Ascending aorta (tissue), 2 donors: ENCODE measurements around the gene CYGB. TPM values are rescaled to one million over a fixed set of nuclear protein-coding genes. Genes with fewer than 3 reads are reported as not detected.

Experiments
- DNase-seq, 2 donors: peaks; one replicate each; pipeline ENCODE4 v3.0.0-alpha.2; 2019; ENCODE audit warnings: low spot score in 2 of 2
- H3K27ac ChIP-seq, 2 donors: fragments of 200-600 bp; sonication (generic); one replicate each; pipeline ENCODE4 v1.5.1; 2016 to 2017; ENCODE audit warnings: mild to moderate bottlenecking in 1 of 2
- H3K27me3 ChIP-seq: fragments of 200-600 bp; sonication (generic); one replicate; pipeline ENCODE4 v1.5.1; 2017
- H3K36me3 ChIP-seq, 2 donors: fragments of 200-600 bp; sonication (generic); one replicate each; pipeline ENCODE4 v1.5.1; 2016
- H3K4me1 ChIP-seq, 2 donors: fragments of 200-600 bp; sonication (generic); one replicate each; pipeline ENCODE4 v1.5.1; 2016 to 2017; ENCODE audit warnings: mild to moderate bottlenecking in 1 of 2
- H3K4me3 ChIP-seq, 2 donors: fragments of 200-600 bp; sonication (generic); one replicate each; pipeline ENCODE4 v1.5.1; 2016 to 2017; ENCODE audit warnings: mild to moderate bottlenecking in 1 of 2
- H3K9me3 ChIP-seq, 2 donors: fragments of 200-600 bp; sonication (generic); one replicate each; pipeline ENCODE4 v1.5.1; 2016
- intact Hi-C: fragments of 100-400 bp; cut with DNase I; formaldehyde crosslinking; loops from one replicate; pipeline ENCODE4 v1.15.1; 2023
- total RNA-seq: library from RNA; depleted of rRNA; stranded (reverse); fragments of >200 nt; gene quantifications from one replicate; pipeline ENCODE4 v1.1.0, GENCODE V29; 2016
- TF ChIP-seq, protein P1 (sequence below), 3 experiments: fragments of 200-600 bp in 2 of 3; fragments of 450-650 bp in 1 of 3; sonication (generic) in 2 of 3; IDR thresholded peaks; one replicate each; pipeline ENCODE4 v1.5.1; 2016 to 2019; ENCODE audit warnings: antibody characterized with exemption in 3 of 3, mild to moderate bottlenecking in 1 of 3, moderate library complexity in 1 of 3

CYGB gene
- total RNA-seq, 1 donor from 2014 or later: 60.7 TPM

DNA sequence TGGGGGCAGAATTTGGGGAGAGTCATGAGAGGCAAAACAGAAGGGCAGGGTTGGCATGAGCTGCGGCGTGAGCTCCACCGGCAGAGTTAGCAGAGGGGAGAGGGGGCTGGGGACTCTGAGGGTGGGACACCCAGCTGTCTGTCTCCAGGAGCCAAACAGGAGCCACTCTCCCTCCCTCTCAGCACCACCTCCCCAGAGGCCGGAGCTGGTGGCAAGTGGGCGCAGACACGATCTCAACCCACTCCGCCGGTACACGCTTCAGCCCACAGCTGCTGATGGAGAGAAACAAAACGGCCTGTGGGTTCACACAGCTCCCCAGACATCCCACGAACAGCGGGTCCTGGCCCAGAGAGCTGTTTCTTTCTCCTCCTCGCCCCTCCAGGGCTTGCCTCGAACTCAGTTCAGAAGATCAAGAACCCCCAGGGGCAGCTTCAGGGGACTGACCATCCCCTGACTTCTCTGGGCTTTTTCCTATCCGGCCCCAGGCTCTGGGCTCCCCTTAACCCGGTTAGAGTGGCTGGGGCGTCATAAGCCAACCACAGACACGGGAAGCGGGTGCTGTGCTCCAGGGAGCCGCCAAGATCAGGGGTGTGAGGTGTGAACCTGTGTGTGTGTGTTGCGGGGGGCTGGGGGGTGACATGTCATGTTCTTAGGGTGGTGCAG lies 43.9 kb downstream of the CYGB start:
- no peak for DNase-seq
- Histone ChIP-seq H3K36me3 (no peaks in the 10 kb centered on the region), H3K4me3 (no peak overlapping the region), H3K27me3 (no peaks in the 10 kb centered on the region), H3K27ac (peak overlapping the region; percentile 70 to 77), H3K4me1 (peaks cover 5 to 11% of the 10 kb centered on the region in 2 donors), H3K9me3 (no peaks in the 10 kb centered on the region)
- TF ChIP-seq, protein P1, sequence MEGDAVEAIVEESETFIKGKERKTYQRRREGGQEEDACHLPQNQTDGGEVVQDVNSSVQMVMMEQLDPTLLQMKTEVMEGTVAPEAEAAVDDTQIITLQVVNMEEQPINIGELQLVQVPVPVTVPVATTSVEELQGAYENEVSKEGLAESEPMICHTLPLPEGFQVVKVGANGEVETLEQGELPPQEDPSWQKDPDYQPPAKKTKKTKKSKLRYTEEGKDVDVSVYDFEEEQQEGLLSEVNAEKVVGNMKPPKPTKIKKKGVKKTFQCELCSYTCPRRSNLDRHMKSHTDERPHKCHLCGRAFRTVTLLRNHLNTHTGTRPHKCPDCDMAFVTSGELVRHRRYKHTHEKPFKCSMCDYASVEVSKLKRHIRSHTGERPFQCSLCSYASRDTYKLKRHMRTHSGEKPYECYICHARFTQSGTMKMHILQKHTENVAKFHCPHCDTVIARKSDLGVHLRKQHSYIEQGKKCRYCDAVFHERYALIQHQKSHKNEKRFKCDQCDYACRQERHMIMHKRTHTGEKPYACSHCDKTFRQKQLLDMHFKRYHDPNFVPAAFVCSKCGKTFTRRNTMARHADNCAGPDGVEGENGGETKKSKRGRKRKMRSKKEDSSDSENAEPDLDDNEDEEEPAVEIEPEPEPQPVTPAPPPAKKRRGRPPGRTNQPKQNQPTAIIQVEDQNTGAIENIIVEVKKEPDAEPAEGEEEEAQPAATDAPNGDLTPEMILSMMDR (IDR thresholded peaks at IDR 0.05): no peak
- intact Hi-C loops: no loop called here

- Histone ChIP-seq H3K4me1 (peaks cover under 1 to 5% of the 10 kb centered on the region in 2 donors), H3K4me3 (peak overlapping the region in 1 of 2 donors; percentile 10)
These were observed 44.5 kb downstream of the CYGB start for GRCh38 chr17:76492989-76493501.

GRCh38 chr17:76492123-76492988 lies 45.2 kb downstream of the CYGB start:
- intact Hi-C loops: no loop called here

More at GRCh38 chr17:76492989-76493501, 44.5 kb downstream of the CYGB start:
- intact Hi-C loops: no loop called here
- TF ChIP-seq, protein P1 (IDR thresholded peaks at IDR 0.05): no peak
- Histone ChIP-seq H3K27ac (peak overlapping the region; percentile 70 to 77), H3K9me3 (no peaks in the 10 kb centered on the region), H3K27me3 (no peaks in the 10 kb centered on the region), H3K36me3 (no peaks in the 10 kb centered on the region)
- DNase-seq: peak; percentile 69 to 83

GRCh38 chr17:76491271-76492122 lies 46.0 kb downstream of the CYGB start:
- TF ChIP-seq, protein P1 (IDR thresholded peaks at IDR 0.05): no peak
- H3K27me3 ChIP-seq: no peaks in the 10 kb centered on the region
- H3K36me3 ChIP-seq: no peaks in the 10 kb centered on the region
- H3K9me3 ChIP-seq: no peaks in the 10 kb centered on the region
- intact Hi-C loops: no loop called here
- H3K4me1 ChIP-seq: no peaks in the 10 kb centered on the region
- peak overlapping the region; percentile 70 to 77 for H3K27ac ChIP-seq
- no peak for DNase-seq
- H3K4me3 ChIP-seq: no peak overlapping the region

More at GRCh38 chr17:76492123-76492988, 45.2 kb downstream of the CYGB start:
- DNase-seq: no peak
- Histone ChIP-seq H3K4me3 (peak overlapping the region in 1 of 2 donors; percentile 10), H3K27me3 (no peaks in the 10 kb centered on the region), H3K4me1 (no peaks in the 10 kb centered on the region), H3K9me3 (no peaks in the 10 kb centered on the region), H3K36me3 (no peaks in the 10 kb centered on the region), H3K27ac (peak overlapping the region; percentile 70 to 77)
- TF ChIP-seq, protein P1 (IDR thresholded peaks at IDR 0.05): no peak

DNA sequence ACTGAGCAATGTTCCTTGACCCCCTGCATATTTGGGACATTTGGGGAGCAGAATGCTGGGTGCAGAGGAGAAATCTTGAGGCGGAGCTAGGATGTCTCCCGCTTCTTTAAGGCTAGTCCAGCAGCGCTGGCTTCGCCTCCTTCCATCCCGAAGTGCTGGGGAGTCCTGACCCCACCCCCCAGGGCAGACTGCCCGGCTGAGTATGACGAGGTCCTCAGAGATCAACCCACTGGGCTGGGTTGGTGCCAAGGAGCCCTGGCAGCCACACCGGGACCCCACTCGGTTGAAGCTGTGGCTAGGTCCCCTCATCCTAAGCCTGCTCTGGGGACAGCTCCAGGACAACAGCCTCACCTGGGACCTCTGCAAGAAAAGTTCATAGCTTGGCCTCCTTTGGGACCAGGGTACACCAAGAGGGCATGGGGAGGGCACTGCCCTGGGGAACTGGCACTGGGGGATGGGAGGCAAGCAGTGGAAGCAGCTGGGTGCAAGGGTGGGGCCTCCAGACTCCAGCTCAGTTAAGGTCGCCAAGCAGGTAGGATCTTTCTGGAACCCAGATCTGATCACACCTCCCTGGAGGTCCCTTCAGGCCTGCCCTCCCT lies 47.3 kb downstream of the CYGB start:
- TF ChIP-seq, protein P1 (IDR thresholded peaks at IDR 0.05): no peak
- Histone ChIP-seq H3K9me3 (no peaks in the 10 kb centered on the region), H3K4me3 (no peak overlapping the region), H3K4me1 (no peaks in the 10 kb centered on the region), H3K36me3 (no peaks in the 10 kb centered on the region), H3K27me3 (no peaks in the 10 kb centered on the region), H3K27ac (peak overlapping the region in 1 of 2 donors; percentile 77)
- intact Hi-C loops: no loop called here
- DNase-seq: no peak
